H9 (cell line): Measurements from ENCODE around the gene ACAA2. TPM values are rescaled to one million over a fixed set of nuclear protein-coding genes. Genes with fewer than 3 reads are reported as not detected.
A peak's percentile ranks its signal among the peaks of the same experiment; 100 is the strongest.

Experiments used
- DNase-seq: peaks from one replicate; pipeline ENCODE4 v3.0.0-alpha.2; 2017
- H2AFZ ChIP-seq: one replicate; pipeline ENCODE4 v1.6.1; 2013; ENCODE audit warnings: mild to moderate bottlenecking, low read length, control low read depth, moderate library complexity
- H2AK5ac ChIP-seq: 2 replicates; pipeline ENCODE4 v1.6.1; 2013; ENCODE audit warnings: low read length, control low read depth, mixed read lengths; ENCODE audit not compliant: insufficient read length
- H2BK120ac ChIP-seq: one replicate; pipeline ENCODE4 v1.6.1; 2013; ENCODE audit warnings: low read depth, mild to moderate bottlenecking, low read length, control low read depth, inconsistent platforms; ENCODE audit not compliant: poor library complexity, severe bottlenecking
- H2BK12ac ChIP-seq: 2 replicates; pipeline ENCODE4 v1.6.1; 2013; ENCODE audit warnings: low read length, control low read depth, mixed read lengths, low read depth; ENCODE audit not compliant: insufficient read length
- H2BK15ac ChIP-seq: 2 replicates; pipeline ENCODE4 v1.6.1; 2013; ENCODE audit warnings: low read depth, low read length, control low read depth
- H2BK20ac ChIP-seq: one replicate; pipeline ENCODE4 v1.6.1; 2013; ENCODE audit warnings: low read depth, mild to moderate bottlenecking, low read length, control low read depth, inconsistent platforms; ENCODE audit not compliant: poor library complexity, severe bottlenecking
- H2BK5ac ChIP-seq: 2 replicates; pipeline ENCODE4 v1.6.1; 2013; ENCODE audit warnings: low read length, control low read depth, mixed read lengths; ENCODE audit not compliant: insufficient read length
- H3K14ac ChIP-seq: 2 replicates; pipeline ENCODE4 v1.6.1; 2013; ENCODE audit warnings: low read length, control low read depth; ENCODE audit not compliant: insufficient read depth
- H3K18ac ChIP-seq: 2 replicates; pipeline ENCODE4 v1.6.1; 2013; ENCODE audit warnings: low read depth, mild to moderate bottlenecking, mixed read lengths, low read length, control low read depth; ENCODE audit not compliant: insufficient read length
- H3K23ac ChIP-seq: 2 replicates; pipeline ENCODE4 v1.6.1; 2013; ENCODE audit warnings: low read length, control low read depth, mixed read lengths, low read depth; ENCODE audit not compliant: insufficient read length
- H3K23me2 ChIP-seq: 2 replicates; pipeline ENCODE4 v1.6.1; 2013; ENCODE audit warnings: low read depth, mild to moderate bottlenecking, mixed read lengths, low read length, control low read depth; ENCODE audit not compliant: insufficient read length, poor library complexity, severe bottlenecking
- H3K27ac ChIP-seq: 2 replicates; pipeline ENCODE4 v1.5.1; 2013; ENCODE audit warnings: low read length, control low read depth, mixed read lengths, low read depth; ENCODE audit not compliant: insufficient read length
- H3K27me3 ChIP-seq: 2 replicates; pipeline ENCODE4 v1.6.1; 2013; ENCODE audit warnings: low read length, control low read depth, inconsistent platforms; ENCODE audit not compliant: insufficient read depth
- H3K4ac ChIP-seq: 2 replicates; pipeline ENCODE4 v1.6.1; 2013; ENCODE audit warnings: low read depth, mild to moderate bottlenecking, control low read depth, inconsistent platforms, low read length, moderate library complexity
- H3K4me1 ChIP-seq: 2 replicates; pipeline ENCODE4 v1.6.1; 2013; ENCODE audit warnings: low read length, control low read depth, inconsistent platforms; ENCODE audit not compliant: insufficient read depth
- H3K4me2 ChIP-seq: 2 replicates; pipeline ENCODE4 v1.6.1; 2013; ENCODE audit warnings: low read length, control low read depth, mixed read lengths; ENCODE audit not compliant: insufficient read length, insufficient read depth
- H3K56ac ChIP-seq: 2 replicates; pipeline ENCODE4 v1.6.1; 2013; ENCODE audit warnings: low read depth, mild to moderate bottlenecking, mixed read lengths, low read length, control low read depth; ENCODE audit not compliant: insufficient read length
- H3K79me1 ChIP-seq: 2 replicates; pipeline ENCODE4 v1.6.1; 2013; ENCODE audit warnings: low read depth, mild to moderate bottlenecking, moderate library complexity, low read length, control low read depth, inconsistent platforms; ENCODE audit not compliant: insufficient read depth, poor library complexity, severe bottlenecking
- H3K79me2 ChIP-seq: 2 replicates; pipeline ENCODE4 v1.6.1; 2013; ENCODE audit warnings: low read length, control low read depth, inconsistent platforms; ENCODE audit not compliant: insufficient read depth
- H3K9ac ChIP-seq: 2 replicates; pipeline ENCODE4 v1.6.1; 2013; ENCODE audit warnings: low read length, control low read depth, mixed read lengths; ENCODE audit not compliant: insufficient read length; ENCODE audit errors: extremely low read depth
- H3K9me3 ChIP-seq: one replicate; pipeline ENCODE4 v1.6.1; 2013; ENCODE audit warnings: low read depth, low read length, inconsistent platforms; ENCODE audit not compliant: control insufficient read depth
- H3T11ph ChIP-seq: one replicate; pipeline ENCODE4 v1.6.1; 2013; ENCODE audit warnings: mild to moderate bottlenecking, low read length, control low read depth, inconsistent platforms
- H4K20me1 ChIP-seq: one replicate; pipeline ENCODE4 v1.6.1; 2013; ENCODE audit not compliant: control insufficient read depth, insufficient read length, insufficient read depth
- H4K5ac ChIP-seq: 2 replicates; pipeline ENCODE4 v1.6.1; 2013; ENCODE audit warnings: low read depth, mild to moderate bottlenecking, mixed read lengths, low read length, control low read depth; ENCODE audit not compliant: insufficient read length
- H4K8ac ChIP-seq: replicated peaks from 2 replicates; pipeline ENCODE4 v1.6.1; 2013; ENCODE audit warnings: low read length, control low read depth, mixed read lengths, low read depth; ENCODE audit not compliant: insufficient read length
- H4K91ac ChIP-seq: 2 replicates; pipeline ENCODE4 v1.6.1; 2013; ENCODE audit warnings: low read depth, mild to moderate bottlenecking, moderate library complexity, mixed read lengths, low read length, control low read depth; ENCODE audit not compliant: insufficient read length
- H3K27ac Mint-ChIP-seq, 3 experiments: 2 replicates in 2 of 3; 3 replicates in 1 of 3; pipeline ENCODE4 v1.8.0; 2020 to 2021; ENCODE audit warnings: mixed read lengths in 3 of 3, mild to moderate bottlenecking in 1 of 3, moderate library complexity in 1 of 3
- H3K27me3 Mint-ChIP-seq: 2 replicates; pipeline ENCODE4 v1.8.0; 2021; ENCODE audit warnings: low read depth, mild to moderate bottlenecking, moderate library complexity, mixed read lengths
- H3K36me3 Mint-ChIP-seq, 3 experiments: 2 replicates in 2 of 3; 3 replicates in 1 of 3; pipeline ENCODE4 v1.8.0; 2020 to 2021; ENCODE audit warnings: low read depth in 3 of 3, mixed read lengths in 3 of 3; ENCODE audit not compliant: insufficient read depth in 1 of 3
- H3K4me1 Mint-ChIP-seq, 2 experiments: 2 replicates each; pipeline ENCODE4 v1.8.0; 2020; ENCODE audit warnings: mixed read lengths in 2 of 2
- H3K4me3 Mint-ChIP-seq, 2 experiments: 2 replicates in 1 of 2; 3 replicates in 1 of 2; pipeline ENCODE4 v1.8.0; 2020 to 2021; ENCODE audit warnings: mild to moderate bottlenecking in 2 of 2, mixed read lengths in 2 of 2, moderate library complexity in 1 of 2
- H3K9me3 Mint-ChIP-seq, 2 experiments: 2 replicates in 1 of 2; 3 replicates in 1 of 2; pipeline ENCODE4 v1.8.0; 2020; ENCODE audit warnings: mild to moderate bottlenecking in 2 of 2, mixed read lengths in 2 of 2, moderate library complexity in 1 of 2
- WGBS: extraction: QIAGEN DNeasy Blood & Tissue Kit; methylation state at CpG from one replicate; pipeline ENCODE4 v1.1.7; 2013; ENCODE audit warnings: missing lambda C conversion rate, low lambda C conversion rate, mixed read lengths; ENCODE audit not compliant: insufficient read length; ENCODE audit errors: extremely low coverage; 5-methylcytosine and 5-hydroxymethylcytosine counted together
- total RNA-seq: library from RNA; stranded (reverse); gene quantifications from 2 replicates; pipeline ENCODE4 v1.2.1, GENCODE V29; 2021
- TF ChIP-seq, protein P1 (sequence below): fragments of 200-600 bp; sonication (generic); conservative IDR thresholded peaks from 3 replicates; pipeline ENCODE4 v1.8.0; 2021; ENCODE audit warnings: antibody characterized with exemption, mild to moderate bottlenecking

Gene ACAA2
- total RNA-seq, 1 experiment from 2014 or later: 115 TPM

DNA sequence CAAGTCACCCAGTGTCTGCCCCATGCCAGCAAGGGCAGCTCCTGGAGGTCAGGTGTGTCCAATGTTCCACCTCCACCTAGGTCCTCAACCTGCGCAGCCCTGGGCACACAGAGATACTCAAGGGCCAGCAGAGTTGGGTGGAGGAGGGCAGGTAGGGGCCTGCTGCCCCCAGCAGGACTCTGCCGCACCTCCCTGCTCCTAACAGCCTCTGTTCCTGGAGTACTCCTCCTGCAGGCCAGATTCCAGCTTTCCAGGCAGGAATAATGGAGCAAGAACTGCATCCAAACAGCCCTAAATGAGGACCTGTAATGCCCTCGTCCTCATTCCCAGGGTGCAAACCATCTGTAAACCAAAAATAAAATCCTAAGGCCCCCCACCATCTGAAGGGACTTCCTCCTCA lies 44.4 kb upstream of the ACAA2 start:
- Histone ChIP-seq H2BK120ac (no peak overlapping the region), H3K4me2 (no peak overlapping the region), H3K79me2 (no peaks in the 10 kb centered on the region), H3K79me1 (no peaks in the 10 kb centered on the region), H3K56ac (no peak overlapping the region), H2BK12ac (no peak overlapping the region), H3K27ac (no peak overlapping the region), H3K23ac (no peak overlapping the region), H4K8ac (no peak overlapping the region), H2AFZ (no peak overlapping the region), H4K91ac (no peak overlapping the region), H3T11ph (no peak overlapping the region), H4K20me1 (no peaks in the 10 kb centered on the region), H3K4ac (no peak overlapping the region), H3K9me3 (no peaks in the 10 kb centered on the region), H2BK20ac (no peak overlapping the region), H3K18ac (no peak overlapping the region), H3K9ac (no peak overlapping the region), H3K4me1 (no peaks in the 10 kb centered on the region), H3K27me3 (no peaks in the 10 kb centered on the region), H2BK15ac (no peak overlapping the region), H3K14ac (no peak overlapping the region; the same call in 1 of the 2 replicates), H2AK5ac (no peak overlapping the region), H4K5ac (no peak overlapping the region), H2BK5ac (no peak overlapping the region), H3K23me2 (no peaks in the 10 kb centered on the region)
- Mint-ChIP-seq H3K27ac (peak overlapping the region in 1 of 3 experiments; percentile 21; a peak in 1 of 7 replicates), H3K4me3 (no peak overlapping the region), H3K36me3 (no peaks in the 10 kb centered on the region), H3K9me3 (no peaks in the 10 kb centered on the region), H3K27me3 (no peaks in the 10 kb centered on the region), H3K4me1 (peaks cover 13 to 18% of the 10 kb centered on the region in 2 experiments)
- TF ChIP-seq, protein P1, sequence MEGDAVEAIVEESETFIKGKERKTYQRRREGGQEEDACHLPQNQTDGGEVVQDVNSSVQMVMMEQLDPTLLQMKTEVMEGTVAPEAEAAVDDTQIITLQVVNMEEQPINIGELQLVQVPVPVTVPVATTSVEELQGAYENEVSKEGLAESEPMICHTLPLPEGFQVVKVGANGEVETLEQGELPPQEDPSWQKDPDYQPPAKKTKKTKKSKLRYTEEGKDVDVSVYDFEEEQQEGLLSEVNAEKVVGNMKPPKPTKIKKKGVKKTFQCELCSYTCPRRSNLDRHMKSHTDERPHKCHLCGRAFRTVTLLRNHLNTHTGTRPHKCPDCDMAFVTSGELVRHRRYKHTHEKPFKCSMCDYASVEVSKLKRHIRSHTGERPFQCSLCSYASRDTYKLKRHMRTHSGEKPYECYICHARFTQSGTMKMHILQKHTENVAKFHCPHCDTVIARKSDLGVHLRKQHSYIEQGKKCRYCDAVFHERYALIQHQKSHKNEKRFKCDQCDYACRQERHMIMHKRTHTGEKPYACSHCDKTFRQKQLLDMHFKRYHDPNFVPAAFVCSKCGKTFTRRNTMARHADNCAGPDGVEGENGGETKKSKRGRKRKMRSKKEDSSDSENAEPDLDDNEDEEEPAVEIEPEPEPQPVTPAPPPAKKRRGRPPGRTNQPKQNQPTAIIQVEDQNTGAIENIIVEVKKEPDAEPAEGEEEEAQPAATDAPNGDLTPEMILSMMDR: peak; percentile 37; the same call in 2 of the 3 replicates
- no peak for DNase-seq
- WGBS: no CpG with 5 or more reads among the region's 3 CpGs
